NCI-H2107 treated with DMSO at 0.1 percent for 48 hours (cell line): ENCODE measurements around the gene SYNJ2.

Source experiments
- DNase-seq: peaks from one replicate; lab custom pipeline; 2025; ENCODE audit not compliant: unreplicated experiment; lab: John Stamatoyannopoulos, UW

SYNJ2 gene

GRCh38 chr6:158057213-158057987, 75.7 kb downstream of the SYNJ2 start:
- DNase-seq: no peak

DNA sequence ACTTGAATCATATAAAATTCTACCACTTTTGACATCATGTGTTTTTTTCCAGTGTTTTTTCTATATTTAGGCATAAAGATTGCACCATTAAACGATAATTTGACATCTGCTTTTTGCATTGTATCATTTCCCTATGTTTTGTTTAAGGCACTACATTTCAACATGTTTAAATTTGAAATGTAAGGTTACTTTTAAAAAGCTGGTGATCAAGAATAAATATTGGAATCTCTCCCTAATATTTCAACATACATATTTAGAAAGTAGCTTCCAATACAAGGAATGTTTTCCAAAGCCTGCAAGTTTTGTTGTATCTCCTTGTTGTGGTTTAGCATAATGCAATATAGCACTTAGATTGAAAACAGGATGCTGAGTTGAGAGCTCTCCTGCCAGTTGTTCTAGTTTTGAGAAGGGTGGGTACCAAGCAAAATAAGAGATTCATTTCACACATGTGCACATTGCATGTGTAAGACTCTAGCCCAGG, 76.5 kb downstream of the SYNJ2 start:
- no peak for DNase-seq

DNA sequence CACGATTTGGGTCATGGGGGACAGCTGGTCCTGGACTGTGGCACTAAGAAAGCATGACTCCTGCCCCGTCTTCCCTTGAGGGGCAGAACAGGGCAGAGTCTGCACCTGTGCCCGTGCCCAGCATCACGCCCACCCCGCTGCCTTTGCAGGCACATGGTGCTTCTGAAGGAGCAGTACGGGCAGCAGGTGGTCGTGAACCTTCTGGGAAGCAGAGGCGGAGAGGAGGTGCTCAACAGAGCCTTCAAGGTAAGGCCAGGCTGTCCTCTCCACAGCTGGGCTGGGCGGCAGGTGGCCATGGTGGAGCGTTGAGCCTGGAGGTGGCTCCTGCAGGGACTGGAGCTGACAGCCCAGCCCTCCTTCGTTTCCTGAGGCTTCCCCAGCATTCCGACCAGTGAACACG, 77.4 kb downstream of the SYNJ2 start:
- DNase-seq: no peak

DNA sequence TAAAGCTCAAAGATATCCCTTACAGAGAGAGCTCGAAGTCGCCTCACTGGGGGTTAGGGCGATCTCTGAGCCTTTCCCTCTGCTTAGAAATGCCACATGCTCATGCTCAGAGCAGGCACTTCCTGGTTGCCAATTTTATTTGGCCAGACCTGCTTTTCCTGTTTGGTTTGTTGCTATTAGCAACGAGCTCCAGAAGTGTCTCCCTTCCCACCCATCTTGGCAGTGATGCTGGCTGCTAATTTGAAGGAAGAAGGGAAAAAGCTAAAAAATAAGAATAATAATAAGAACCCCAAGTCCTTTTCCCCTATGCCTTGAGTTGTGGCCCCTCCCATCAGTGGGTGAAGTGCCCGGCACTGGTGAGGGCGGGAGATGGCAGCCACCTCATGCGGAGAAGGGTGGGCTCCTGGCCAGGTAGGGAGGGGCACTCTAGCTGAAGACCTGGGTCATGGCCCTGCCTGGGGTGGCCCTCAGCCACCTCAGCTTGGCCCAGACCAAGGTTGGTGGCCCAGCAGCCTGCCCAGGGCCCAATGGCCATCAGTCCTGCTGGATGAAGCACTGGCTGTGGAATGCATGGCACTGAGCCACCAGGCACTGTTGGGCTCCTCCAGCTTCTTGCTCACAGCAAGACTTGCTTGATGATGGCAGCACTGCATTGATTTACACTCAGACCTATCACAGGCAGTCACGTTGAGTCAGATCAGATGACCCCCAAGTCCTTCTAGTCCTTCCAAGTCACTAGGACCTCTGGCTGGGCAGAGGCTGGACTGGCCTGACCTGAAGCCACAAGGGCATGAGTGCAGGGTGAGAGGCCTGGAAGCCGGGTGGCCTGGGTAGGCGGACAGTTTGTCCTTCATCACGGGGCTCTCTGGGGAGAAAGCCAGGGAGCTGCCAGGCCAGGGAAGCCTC, 79.0 kb downstream of the SYNJ2 start:
- DNase-seq: no peak

GRCh38 chr6:158061361-158061708, 79.7 kb downstream of the SYNJ2 start:
- no peak for DNase-seq

- DNase-seq: no peak
Measured at GRCh38 chr6:158061709-158062461, 80.2 kb downstream of the SYNJ2 start.

GRCh38 chr6:158063736-158064135, 82.1 kb downstream of the SYNJ2 start:
- no peak for DNase-seq

GRCh38 chr6:158064725-158065251, 83.1 kb downstream of the SYNJ2 start:
- no peak for DNase-seq

- no peak for DNase-seq
Measured at GRCh38 chr6:158066136-158066781, 84.6 kb downstream of the SYNJ2 start.

GRCh38 chr6:158067436-158068015, 85.9 kb downstream of the SYNJ2 start:
- no peak for DNase-seq

DNA sequence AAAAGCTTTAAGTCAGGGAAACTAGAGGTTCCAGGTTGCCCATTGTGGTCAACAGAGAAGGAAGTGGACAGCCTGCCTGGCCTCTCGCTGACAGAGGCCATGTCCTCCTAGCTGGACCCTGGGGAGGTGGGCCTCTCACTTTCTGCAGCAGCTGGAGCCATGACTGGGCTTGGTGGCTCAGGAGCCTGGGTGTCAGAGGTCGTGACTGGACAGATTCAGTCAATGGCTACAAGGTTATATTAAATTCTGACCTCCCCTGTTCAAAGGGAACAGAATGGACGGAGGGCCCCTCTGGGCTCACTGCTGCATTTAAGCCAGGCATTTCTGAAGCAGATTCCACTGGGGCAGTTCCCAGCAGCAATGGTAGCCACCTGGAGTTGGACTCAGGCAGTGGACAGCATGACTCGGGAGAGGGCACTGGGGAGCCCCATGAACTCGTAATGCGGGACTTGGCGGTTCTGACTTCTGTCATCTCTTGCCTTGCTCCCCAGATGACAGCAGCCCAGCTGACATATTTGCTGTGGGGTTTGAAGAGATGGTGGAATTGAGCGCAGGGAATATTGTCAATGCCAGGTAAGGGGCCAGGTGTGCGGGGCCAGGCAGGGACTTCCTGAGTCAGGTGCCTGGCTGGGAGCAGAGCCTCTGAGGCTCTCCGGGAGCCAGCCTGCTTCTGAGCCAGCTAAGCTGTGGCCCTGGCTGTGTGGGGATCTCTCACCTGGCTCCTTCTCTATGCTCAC, 86.7 kb downstream of the SYNJ2 start:
- DNase-seq: no peak

DNA sequence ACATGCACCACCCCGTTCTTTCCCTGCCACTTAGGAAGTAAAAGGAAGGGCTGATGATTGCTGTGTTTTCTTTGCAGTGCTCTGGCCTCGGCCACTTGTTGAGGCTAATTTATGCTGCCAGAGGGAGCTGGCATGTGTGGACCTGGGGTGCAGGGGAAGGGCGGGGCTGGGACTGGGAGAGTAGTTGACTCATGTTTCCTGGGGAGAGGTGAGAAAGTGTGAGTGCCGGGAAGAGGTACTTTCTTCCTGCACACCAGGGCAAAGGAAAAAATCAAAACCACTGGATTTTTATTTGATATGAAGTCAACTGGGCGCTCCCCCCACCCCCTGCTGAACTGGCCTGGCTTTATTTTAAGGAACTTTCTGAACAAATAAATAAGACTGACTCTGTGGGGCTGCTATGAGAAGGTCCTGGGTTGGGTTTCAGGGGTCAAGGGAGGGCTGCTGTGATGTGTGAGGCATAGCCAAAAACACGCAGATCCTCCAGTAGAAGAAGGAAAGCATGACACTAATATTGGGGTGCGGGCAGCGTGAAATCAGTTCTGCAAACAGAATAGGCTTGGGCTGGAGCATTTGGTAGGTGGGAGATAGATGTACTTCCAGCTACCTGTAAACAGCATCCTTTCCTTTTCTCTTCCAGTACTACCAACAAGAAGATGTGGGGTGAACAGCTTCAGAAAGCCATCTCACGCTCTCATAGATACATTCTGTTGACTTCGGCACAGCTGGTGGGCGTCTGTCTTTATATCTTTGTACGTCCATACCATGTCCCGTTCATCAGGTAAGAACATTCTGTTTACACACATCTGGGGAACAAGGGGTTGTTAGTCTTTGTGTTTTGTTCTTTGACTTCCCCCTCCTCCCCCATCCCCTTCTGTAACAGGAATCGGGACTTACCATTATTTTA, 87.5 kb downstream of the SYNJ2 start:
- peak; percentile 84 for DNase-seq

- no peak for DNase-seq
Measured at GRCh38 chr6:158069800-158070195, 88.1 kb downstream of the SYNJ2 start.

- DNase-seq: no peak
Measured at GRCh38 chr6:158070513-158070912, 88.8 kb downstream of the SYNJ2 start.

GRCh38 chr6:158071121-158072082, 89.7 kb downstream of the SYNJ2 start:
- no peak for DNase-seq

- peak; percentile 46 for DNase-seq
Measured at GRCh38 chr6:158072083-158072721, 90.5 kb downstream of the SYNJ2 start.

GRCh38 chr6:158073776-158074175, 92.1 kb downstream of the SYNJ2 start:
- DNase-seq: no peak
